DMS114 treated with DMSO at 0.1 percent for 48 hours (cell line): Measurements from ENCODE around the gene DENND10.
"Not testable (repeated sequence)": the region's sequence is repeated elsewhere in the genome, so short reads cannot be mapped to it uniquely, and the experiment has no call there.

Experiments
- DNase-seq: peaks from one replicate; lab custom pipeline; 2025; ENCODE audit not compliant: unreplicated experiment; lab: John Stamatoyannopoulos, UW

DENND10 gene

GRCh38 chr10:119165171-119166117 lies 61.5 kb downstream of the DENND10 start, which contains the start of gene SFXN4:
Gene SFXN4, minus strand, starts transcription at chr10:119165714. Its CDS starts 67 bp downstream, at chr10:119165647.
- peak; percentile 35 for DNase-seq

- DNase-seq = no peak
Observed at GRCh38 chr10:119166118-119166500, 62.2 kb downstream of the DENND10 start.

- no peak for DNase-seq
Observed at GRCh38 chr10:119166564-119166963, 62.7 kb downstream of the DENND10 start.

GRCh38 chr10:119167041-119167440 lies 63.1 kb downstream of the DENND10 start:
- DNase-seq = no peak

GRCh38 chr10:119174109-119174508 lies 70.2 kb downstream of the DENND10 start:
- no peak for DNase-seq

- no peak for DNase-seq
Observed at GRCh38 chr10:119176166-119176565, 72.3 kb downstream of the DENND10 start.

GRCh38 chr10:119177708-119178371 lies 73.9 kb downstream of the DENND10 start:
- no peak for DNase-seq

- peak; percentile 92 for DNase-seq
Observed at GRCh38 chr10:119178372-119179119, 74.6 kb downstream of the DENND10 start, which contains the start of gene PRDX3. Gene PRDX3, minus strand, starts transcription at chr10:119178812. Its CDS starts 22 bp downstream, at chr10:119178790.

GRCh38 chr10:119180850-119181400 lies 77.0 kb downstream of the DENND10 start:
- not testable (repeated sequence) for DNase-seq

GRCh38 chr10:119183664-119184412 lies 79.9 kb downstream of the DENND10 start:
- no peak for DNase-seq
